ENCODE results near the gene GYS1.
A peak's percentile ranks its signal among the peaks of the same experiment; 100 is the strongest.
"Not testable (repeated sequence)": the region's sequence is repeated elsewhere in the genome, so short reads cannot be mapped to it uniquely, and the experiment has no call there.

The GYS1 gene

GRCh38 chr19:49018388-49019241 lies 25.5 kb upstream of the GYS1 start:
- FAIRE-seq; DNase-seq (ENCODE audit: low spot score): not testable (repeated sequence)

- FAIRE-seq (no peak), DNase-seq (ENCODE audit: low spot score) (no peak)
Measured at GRCh38 chr19:49017666-49018351, 24.7 kb upstream of the GYS1 start.

DNA sequence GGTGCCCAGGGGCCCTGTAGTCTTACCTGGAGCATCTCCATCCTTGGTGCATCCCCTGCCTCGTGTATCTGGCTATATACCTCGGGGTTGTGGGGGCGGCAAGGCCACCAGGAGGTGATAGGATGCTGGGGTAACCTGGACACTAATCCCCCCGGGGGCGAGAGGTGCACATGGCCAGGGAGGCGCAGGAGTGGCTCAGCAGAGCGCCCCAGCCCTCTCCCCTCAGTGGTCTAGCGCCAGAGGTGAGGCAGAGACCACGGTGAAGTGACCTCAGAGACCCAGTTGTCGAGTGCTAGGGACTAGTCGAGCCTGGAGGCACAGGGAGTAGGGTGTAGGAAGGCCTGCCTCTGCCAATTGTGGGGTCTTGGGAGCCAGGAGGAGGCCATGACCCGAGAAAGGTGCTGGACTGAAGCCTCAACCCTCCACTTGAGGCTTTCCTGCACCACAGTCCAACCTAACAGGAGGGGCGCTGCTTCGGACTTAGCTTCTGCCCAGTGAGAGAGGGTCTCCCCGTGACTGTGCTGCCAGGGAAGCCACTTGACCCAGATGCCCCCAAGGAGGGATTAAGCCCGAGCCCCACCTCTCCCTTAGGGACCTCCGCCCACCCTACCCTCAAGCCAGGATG lies 24.0 kb upstream of the GYS1 start, which contains the start of gene LHB:
Gene LHB (minus strand): TSS at position 51 of the 625 bp plus-strand sequence. CDS start 10 bp downstream, at position 41.
- FAIRE-seq (no peak), DNase-seq (ENCODE audit: low spot score) (no peak)

GRCh38 chr19:49016067-49016839 lies 23.1 kb upstream of the GYS1 start:
- DNase-seq (ENCODE audit: low spot score) (no peak), FAIRE-seq (no peak)

GRCh38 chr19:49014870-49015255 lies 21.8 kb upstream of the GYS1 start:
- FAIRE-seq, result no peak
- no peak for DNase-seq (ENCODE audit: low spot score)

DNA sequence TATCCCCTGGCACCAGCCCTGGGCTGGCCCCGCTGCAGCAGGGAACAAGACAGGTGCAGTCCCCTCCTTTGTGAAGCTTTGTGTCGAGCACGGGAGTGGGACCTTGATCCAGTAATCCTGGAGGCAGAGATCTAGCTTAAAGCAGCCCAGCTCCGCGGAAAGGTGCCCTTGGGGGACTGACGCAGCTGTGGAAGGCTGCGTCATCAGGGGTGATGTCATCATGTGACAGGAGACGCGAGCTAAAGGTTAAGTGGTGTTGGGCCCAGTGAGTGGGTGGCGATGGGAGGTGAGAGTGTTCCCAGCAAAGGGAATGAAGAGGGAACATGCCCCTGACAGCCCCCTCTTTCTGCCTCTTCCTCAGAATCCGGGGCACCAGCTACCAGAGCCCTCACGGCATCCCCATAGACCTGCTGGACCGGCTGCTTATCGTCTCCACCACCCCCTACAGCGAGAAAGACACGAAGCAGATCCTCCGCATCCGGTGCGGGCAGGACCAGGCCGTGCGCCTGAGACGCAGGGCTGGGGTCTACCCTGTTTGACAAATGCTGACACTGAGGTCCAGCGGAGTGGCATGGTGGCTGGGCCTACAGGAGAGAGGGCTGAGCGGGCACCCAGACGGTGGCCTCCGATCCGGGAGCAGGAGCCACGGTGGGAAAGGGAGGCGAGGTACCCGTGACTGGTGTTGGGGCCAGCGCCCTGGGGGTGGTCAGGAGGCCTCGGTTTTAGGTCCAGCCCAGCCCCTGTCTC lies 21.2 kb upstream of the GYS1 start:
- DNase-seq (ENCODE audit: low spot score) (no peak), FAIRE-seq (no peak)

GRCh38 chr19:49011194-49011593 lies 18.1 kb upstream of the GYS1 start:
- DNase-seq (ENCODE audit: low spot score) (no peak), FAIRE-seq (no peak)

DNA sequence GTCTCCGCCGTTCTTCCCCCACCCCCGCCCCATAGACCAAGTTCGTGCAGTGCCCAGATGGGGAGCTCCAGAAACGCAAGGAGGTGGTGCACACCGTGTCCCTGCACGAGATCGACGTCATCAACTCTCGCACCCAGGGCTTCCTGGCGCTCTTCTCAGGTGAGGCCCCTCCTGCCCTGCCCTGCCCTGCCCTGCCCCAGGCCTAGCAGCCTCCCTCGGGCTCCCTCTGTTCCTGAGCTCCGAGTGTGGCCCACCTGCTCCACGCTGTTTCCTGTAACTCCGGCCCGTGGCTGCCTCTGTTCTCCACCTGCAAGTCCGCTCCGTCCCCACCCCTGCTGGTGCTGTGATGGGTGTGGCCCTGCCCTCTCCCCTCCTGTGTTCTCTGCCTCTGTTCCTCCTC lies 17.3 kb upstream of the GYS1 start:
- FAIRE-seq, result no peak
- no peak for DNase-seq (ENCODE audit: low spot score)

GRCh38 chr19:49009828-49010227 lies 16.7 kb upstream of the GYS1 start:
- no peak for FAIRE-seq
- DNase-seq (ENCODE audit: low spot score), result no peak

GRCh38 chr19:49006905-49007304 lies 13.8 kb upstream of the GYS1 start:
- FAIRE-seq, result no peak
- DNase-seq (ENCODE audit: low spot score), result no peak

DNA sequence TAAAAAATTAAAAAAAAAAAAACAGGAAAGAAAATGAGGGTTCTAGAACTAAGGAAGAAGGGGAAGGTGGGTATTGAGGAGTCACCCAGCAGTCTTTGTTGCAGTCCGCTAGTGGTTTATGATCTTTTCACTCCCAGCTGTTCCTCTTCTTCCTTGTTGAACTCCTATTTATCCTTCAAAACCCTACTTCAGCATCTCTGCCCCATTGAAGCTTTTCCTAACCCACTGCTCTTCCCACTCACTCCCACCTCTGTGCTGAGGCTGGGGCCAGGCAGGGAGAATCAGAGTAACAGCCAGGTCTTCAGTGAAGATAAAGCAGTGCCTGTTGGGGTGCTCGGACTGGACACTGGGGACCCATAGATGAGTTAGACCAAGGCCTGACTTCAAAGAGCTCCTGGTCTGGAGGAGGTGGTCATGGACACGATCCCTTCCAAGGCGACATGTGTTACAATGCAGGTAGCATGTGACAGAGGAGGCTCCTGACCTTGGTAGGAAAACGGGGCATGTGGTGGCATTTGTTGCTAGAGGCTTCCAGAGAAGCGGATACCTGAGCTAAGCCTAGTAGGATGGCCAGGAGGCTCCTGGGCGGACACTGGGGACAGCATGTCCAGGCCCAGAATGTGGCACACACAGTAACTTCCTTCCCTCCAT lies 12.0 kb upstream of the GYS1 start:
- no peak for FAIRE-seq
- no peak for DNase-seq (ENCODE audit: low spot score)

- FAIRE-seq, result no peak
- DNase-seq (ENCODE audit: low spot score), result no peak
Measured at GRCh38 chr19:49004133-49004532, 11.0 kb upstream of the GYS1 start.

- DNase-seq (ENCODE audit: low spot score) (peak; percentile 31), FAIRE-seq (no peak)
Measured at GRCh38 chr19:48999481-49000325, 6.6 kb upstream of the GYS1 start.

DNA sequence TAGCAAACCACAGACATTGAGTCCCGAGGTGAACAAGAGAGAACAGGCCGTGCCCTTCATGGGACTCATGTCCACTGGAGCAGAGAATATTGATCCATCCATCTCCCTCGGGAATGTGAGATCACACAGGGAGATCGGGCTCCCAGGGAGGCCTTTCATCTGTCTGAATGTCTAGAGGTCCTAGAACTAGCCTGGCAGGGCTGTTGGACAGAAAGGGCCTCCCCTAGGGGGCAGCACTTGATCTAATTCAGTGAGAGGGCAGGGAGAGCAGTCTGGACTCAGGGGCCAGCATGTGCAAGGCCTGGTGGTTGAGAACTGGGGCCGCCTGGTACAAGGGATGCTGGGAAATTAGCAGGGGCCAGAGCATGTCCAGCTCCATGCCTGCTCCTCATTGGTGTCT lies 4.9 kb upstream of the GYS1 start:
- peak; percentile 66 for DNase-seq (ENCODE audit: low spot score)
- FAIRE-seq, result no peak

DNA sequence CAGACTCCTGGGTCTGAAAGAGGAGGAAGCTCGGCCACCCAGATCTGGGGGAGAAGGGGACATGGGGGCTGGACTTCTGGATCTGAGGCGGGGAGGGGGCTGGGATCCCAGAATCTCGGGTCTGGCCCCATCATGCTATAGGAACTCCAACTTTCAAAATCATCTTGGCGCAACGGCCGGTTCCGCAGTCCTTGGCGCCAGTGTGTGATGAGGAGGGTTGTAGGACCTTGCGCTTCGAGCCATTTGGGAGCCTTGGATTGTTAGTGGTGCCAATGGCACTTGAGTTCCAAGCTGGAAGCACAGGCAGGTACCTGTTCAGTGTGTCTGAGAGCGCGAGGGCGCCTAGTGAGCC lies 902 bp upstream of the GYS1 start:
- no peak for DNase-seq (ENCODE audit: low spot score)
- no peak for FAIRE-seq

- FAIRE-seq (no peak), DNase-seq (ENCODE audit: low spot score) (no peak)
Measured at GRCh38 chr19:48992581-48993174, 431 bp downstream of the GYS1 start.

DNA sequence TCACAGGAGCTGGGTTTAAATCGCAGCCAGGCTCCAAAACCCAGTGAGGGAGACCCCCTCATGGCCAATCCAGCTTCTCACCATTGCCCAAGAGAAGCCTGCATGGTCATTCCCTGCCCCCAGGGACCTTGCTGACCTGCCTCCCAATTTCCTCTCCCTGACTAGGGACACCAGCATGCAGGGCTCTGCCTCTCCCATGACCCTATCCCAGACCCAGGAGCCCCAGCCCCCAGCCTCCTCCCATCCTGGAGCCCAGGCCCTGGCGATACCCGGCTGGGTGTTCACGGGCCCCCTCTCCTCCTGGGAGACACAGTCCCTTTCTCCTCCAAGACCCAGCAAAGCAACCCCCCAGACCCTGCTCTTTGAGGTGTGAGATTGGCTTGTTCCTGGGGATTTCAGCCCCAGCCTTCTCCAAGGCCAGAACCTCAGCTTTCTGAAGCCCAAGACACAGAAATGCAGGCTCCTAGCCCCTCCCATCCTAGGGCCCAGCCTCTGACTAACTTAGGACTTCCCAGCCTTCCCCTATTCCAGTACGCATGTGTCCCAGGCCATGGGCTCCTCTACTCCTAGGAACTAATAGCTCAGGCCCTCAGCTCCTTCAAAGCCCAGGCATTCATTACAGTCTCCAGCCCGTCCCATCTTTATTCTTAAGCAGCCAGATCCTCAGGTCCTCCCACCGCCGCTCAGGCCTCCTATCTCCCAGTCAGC lies 1.1 kb downstream of the GYS1 start:
- FAIRE-seq (no peak), DNase-seq (ENCODE audit: low spot score) (peak; percentile 68)

GRCh38 chr19:48991011-48991609 lies 2.0 kb downstream of the GYS1 start:
- no peak for FAIRE-seq
- DNase-seq (ENCODE audit: low spot score), result no peak
